ENCODE data around the gene PADI3.
"Not testable (repeated sequence)": the region's sequence is repeated elsewhere in the genome, so short reads cannot be mapped to it uniquely, and the experiment has no call there.

Gene PADI3

DNA sequence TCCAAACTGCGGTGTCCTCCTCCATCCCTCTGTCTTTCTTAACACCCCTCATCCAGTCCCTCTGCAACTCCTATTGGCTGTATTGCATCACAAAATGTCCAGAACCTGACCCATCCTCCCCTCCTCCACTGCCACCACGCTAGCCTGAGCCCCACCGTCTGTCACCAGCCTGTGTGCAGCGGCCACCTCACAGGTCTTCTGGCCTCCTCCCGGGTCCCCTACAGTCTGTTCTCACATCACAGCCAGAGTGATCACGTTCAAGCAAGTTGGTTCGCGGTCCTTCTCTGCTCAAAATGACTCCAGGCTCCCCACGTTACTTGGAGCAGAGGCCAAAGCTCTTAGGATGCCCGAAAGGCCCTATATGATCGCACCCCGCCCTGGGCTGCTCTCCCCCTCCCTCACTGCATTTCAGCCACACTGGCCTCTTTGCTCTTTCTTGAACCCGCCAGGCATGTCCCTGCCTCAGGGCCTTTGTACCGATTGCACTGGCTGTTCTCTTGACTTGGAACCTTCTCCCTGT, 56.7 kb downstream of the PADI3 start:
- DNase-seq (ENCODE audit: low spot score): no peak

DNA sequence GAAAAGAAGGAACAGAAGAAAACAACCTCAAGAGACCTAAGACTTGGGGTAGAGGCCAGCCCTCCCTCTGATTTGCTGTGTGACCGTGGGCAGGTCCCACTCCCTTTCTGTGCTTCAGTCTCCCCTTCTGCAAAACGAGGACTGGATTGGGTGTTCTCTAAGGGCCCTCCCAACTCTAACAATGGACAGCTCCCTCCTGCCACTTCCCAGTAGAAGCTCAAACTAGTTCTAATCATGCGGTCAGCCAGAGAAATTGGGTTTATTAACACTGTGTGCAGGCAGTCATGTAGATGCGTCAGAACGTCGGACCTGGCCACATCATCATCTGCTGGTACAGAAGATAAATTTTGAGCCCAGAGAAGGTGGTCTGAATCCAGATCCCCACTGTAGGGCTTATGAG, 57.5 kb downstream of the PADI3 start:
- DNase-seq (ENCODE audit: low spot score): no peak

DNA sequence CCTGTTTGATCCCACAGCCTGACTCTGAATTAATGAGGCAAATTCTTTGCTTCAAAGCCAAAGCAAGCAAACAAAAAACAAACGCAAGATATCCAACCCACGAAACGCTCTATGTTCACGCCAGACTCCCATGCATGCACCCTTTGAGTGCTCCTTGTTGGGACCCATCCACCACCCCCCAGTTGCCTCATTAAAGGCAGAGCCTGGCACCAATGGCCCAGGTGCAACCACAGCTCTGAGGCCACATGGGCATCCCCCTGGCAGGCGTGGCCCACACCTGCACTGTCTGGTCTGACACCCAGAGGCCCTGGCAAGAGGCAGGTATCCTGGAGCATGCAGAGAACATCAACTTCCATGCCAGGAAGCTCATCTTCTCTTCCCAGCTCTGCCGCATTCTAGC, 58.0 kb downstream of the PADI3 start:
- no peak for DNase-seq (ENCODE audit: low spot score)

DNA sequence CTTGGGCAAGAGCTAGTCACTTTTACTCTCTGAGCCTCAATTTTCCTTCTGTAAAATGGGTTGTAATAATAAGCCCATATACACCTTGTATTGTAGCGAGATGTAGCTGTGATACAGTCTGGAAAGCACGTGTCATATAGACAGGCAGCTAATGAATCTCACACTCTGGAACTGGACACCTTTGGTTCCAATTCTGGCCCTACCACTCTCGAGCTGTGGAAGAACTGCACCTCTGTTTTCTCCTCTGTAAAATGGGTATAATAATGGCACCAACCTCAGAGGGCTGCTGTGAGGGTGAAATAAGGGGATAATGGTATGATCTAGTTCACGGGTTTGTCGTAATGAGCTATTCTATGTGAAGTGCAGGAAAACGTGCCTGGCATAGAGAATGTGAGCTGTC, 58.4 kb downstream of the PADI3 start:
- no peak for DNase-seq (ENCODE audit: low spot score)

DNA sequence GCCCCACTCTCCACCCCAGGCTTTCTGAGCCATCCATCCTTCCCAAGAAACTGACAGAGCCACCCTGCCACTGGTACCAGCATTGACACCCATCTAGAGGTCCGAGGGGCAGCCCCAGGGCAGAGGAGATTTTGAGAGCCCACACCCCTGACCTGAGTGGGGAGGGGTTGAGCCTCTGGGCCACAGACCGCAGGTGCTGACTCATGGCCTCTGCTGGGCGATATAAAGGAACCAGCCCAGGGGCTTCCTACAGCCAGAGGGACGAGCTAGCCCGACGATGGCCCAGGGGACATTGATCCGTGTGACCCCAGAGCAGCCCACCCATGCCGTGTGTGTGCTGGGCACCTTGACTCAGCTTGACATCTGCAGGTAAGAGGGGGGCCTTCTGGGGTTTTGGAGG, 59.0 kb downstream of the PADI3 start, which contains the start of gene PADI4:
TSS of gene PADI4 (plus strand) at position 252 of the 400 bp plus-strand sequence. CDS start at position 278, 26 bp downstream.
- no peak for DNase-seq (ENCODE audit: low spot score)

DNA sequence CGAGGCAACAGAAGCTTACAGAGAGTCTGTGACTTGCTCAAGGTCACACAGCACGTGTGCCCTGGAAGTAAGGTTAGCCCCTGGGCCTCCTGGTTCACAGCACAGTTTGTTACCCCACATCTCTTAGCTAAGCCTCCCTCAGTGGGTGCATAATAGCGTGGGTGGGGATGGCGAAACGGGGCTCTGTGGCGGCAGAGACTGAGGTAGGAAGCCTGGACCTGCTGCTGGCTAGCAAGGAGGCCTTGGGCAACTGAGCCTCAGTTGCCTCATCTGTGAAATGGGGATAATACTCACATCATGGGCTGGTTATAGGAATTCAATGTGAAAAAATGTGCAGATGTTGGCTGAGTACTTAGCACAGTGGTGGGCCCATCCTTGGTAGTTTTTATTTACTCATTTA, 59.7 kb downstream of the PADI3 start:
- DNase-seq (ENCODE audit: low spot score): no peak

DNA sequence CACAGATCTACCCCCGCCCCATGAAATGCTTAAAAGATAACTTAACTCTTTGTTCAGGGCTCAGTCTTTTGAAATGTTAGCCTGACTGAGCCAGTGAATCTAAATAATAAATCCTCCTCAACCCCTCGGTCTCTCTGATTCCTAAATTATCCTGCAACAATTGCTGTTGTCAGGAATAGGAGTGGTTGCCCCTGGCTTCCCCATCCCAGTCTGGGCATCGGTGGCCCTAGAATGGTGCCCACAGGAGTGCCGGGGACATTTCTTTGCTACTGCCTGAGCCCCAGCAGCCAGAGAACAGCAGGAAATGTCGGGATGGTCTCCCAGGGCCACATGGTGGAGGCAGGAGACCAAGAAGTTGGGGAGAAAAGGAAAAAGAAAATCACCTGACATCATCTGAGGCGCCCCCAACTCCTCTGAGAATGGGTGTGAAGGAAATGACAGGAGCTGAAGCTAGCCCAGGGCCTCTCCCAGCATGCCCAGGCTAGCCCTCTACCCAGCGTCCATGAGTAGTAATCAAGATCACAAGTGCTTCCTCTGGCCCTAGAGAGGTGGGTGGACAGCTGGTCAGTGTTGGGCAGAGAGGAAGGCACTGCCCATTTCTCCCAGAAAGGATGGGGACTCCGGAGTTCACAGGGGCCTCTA, 60.6 kb downstream of the PADI3 start:
- DNase-seq (ENCODE audit: low spot score): no peak

DNA sequence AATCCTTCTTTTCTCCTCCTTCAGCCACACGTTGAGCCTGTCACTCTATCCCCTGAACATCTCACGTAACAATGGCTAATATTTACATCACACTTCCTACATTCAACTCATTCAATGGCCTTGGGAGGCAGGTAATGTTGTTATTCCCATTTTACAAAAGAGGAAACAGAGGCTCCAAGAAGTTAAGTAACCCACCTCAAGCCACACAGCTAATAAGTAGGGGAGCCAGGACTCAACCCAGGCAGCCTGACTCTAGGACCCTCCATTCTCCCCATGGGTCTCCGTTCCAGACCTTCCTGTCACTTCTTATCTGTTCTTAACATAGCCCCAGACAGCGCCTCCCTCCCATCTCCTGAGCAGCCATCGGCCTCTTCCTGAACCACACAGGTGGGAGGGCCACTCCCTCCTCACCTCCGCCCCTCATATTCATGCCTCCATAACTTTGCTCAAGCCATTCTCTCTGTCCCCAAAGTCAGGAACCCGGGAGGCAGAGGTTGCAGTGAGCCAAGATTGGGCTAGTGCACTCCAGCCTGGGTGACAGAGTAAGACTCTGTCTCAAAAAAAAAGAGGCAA, 61.3 kb downstream of the PADI3 start:
- DNase-seq (ENCODE audit: low spot score): no peak

DNA sequence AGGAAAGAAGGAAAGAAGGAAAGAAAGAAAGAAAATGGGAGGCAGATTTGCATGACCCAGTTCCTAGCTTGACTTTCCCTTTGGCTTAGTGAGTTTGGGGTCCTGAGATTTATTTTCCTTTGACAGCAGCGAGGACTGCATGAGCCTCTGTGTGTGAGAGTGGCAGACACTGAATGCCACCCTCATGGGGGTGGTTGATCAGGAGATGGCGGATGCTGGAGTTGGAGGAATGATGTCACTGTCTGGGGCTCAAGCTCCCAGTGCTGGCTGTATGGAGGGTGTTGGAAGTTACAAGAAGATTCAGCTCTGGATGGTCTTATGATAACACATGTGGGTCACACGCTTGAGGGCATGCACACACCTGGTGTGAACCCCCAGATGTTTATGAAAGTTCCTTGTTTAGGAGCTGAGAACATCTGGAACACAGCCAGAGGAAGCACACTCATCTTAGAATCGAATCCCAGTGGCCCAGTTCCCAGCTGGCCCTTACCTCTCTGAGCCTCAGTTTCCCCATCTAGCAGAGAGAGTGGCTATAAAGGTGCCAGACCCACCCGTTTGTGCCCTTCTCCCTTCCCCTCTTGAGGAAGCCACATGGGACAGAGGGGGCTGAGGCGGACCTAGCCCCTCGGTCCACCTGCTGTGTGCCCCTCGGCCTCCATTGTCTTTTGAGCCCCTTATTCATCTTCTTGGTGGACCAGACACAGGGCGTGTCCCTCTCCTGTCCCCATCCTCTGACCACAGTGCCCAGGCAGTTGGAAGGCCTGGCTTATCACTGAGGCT, 64.8 kb downstream of the PADI3 start:
- no peak for DNase-seq (ENCODE audit: low spot score)

DNA sequence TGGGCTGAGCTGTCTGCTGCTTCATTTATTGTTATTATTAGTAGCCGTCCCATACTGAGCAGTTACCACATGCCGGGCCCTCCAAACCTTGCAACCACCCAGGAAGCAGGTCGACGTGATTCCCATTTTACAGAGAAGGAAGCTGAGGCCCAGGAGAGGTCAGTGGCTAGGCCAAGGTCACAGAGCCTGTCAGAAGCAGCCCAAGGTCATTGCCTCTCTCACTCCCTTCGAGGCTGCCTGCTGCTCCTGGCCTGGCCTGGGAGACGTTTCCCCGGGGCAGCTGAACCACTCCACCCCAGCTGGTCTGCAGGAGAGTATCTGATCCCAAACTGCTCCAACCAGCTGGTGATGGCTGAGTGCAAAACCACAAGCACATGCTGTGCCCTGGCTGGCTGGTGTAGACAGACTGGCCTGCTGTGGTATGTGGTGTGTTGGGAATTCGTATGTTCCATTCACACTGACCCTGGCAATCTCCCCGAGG, 65.6 kb downstream of the PADI3 start:
- no peak for DNase-seq (ENCODE audit: low spot score)

DNA sequence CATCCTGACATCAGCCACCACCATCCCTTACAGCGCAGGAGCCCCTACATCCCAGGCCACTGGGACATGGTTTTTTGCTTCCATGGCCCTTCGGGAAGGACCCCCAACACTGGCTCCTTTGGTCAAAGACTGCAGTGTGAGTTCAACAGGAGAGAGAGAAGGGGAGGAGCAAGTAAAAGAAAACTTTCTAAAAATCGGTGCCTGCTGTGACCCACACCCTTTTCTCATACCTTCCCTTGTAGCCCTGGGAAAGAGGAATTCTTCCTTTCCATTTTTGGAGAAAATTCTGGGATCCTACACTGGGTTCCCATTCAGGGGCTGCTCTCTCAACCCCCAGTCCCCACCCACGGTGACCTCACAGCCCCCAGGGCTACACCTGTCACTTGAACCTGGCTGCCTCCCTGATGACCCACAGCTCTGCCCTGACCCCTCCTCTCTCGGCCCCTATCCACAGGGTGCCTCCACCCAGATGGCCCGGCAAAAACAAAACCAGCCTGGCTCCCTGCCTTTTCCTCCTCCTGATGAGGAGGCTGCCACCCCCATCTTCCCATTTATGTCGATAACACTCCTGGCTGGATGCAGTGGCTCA, 66.7 kb downstream of the PADI3 start:
- no peak for DNase-seq (ENCODE audit: low spot score)

DNA sequence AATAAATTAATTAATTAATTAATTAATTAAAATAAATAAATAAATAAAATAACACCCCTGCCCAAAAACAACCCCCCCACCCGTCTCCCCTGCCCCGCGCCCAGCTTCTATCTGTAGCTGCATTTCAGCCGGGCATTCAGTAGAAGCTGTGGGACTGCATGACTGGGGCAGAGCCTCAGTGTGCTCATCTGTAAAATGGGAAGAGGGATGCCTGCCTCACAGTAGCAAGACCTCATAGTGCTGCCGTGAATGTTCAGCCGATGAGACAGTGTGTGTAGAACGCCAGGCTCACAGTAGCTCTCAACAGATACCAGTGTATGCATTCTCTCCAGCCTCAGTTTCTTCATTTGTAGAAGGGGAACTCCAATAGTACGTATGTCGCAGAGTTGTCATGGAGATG, 67.8 kb downstream of the PADI3 start:
- DNase-seq (ENCODE audit: low spot score): no peak

DNA sequence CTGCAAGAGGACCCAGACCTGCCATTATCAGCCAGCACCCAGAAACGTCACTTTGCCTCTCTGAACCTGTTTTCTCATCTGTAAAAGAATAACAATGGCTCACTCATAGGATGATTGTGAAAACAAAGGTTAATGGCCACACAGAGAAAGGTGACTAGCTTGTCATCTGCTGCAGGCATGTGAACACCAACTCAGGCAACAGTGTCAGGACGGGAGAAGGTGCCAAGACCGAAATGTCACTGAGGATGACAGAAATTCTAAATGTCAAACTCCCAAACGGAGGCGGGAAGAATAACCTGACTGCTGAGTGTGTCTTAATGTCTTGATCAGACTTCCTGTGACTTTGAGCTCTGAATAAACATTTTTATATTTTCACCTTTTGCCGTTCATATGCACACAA, 69.4 kb downstream of the PADI3 start:
- DNase-seq (ENCODE audit: low spot score): no peak

DNA sequence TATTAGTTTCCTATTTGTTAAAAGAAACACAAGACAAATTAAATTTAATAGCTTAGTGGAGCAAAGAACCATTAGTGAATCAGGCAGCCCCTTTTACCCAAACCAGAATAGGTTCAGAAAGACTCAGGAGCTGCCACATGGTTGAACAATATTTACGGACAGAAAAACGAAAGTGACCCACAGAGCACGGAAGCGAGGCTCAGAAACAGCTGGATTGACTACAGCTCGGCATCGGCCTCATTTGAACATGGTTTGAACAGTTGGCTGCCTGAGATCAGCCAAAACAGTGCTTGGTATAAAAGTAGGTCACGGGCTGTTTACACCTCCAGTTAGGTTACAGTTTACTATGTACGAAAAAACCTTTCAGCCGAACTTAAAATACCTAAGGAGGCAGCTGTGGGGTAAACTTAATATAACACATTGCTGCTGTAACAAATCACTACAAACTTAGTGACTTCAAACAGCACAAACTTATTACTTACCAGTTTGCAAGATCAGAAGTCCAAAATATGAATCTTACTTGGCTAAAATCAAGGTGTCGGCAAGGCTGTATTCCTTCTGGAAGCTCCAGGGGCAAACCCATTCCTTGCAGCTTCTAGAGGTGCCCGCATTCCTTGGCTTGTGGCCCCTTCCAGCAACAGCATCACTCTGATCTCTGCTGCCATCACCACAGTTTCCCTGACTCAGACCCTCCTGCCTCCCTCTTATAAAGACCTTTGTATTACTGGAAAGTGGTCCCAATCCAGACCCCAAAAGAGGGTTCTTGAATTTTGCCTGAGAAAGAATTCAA, 70.9 kb downstream of the PADI3 start:
- no peak for DNase-seq (ENCODE audit: low spot score)

DNA sequence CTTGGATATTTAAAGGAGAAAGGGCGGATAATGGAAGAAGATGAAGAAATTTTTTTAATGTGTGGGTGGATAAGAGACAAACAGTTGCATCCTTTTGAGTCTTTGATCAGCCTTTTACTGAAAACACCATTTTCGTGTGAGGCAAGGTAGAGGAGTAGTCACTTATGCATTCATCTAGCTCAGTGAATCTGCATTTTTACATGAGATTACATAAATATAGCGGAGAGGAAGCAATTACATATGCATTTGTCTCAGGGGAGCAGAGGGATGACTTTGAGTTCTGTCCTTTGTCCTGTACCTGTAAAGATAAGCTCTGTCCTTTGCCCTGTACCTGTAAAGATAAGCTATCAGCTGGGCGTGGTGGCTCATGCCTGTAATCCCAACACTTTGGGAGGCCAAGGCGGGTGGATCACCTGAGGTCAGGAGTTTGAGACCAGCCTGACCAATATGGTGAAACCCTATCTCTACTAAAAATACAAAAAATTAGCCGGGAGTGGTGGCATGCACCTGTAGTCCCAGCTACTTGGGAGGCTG, 73.0 kb downstream of the PADI3 start:
- not testable (repeated sequence) for DNase-seq (ENCODE audit: low spot score)

DNA sequence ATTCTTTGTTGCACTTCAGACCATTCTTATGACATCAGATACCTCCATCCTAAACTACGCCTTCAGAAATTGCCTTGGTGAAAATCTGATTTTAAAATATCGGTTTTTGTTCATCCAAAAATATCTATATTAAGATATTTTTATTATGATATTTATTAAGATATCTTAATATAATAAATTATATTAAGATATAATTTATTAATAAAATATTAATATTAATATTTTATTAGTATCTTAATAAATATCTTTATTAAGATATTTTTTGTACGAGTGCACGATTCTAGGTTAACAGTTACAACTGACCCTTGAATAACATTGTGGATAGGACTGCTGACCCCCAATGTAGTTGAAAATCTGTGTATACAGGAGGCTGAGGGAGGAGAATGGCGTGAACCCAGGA, 80.0 kb downstream of the PADI3 start:
- DNase-seq (ENCODE audit: low spot score): no peak

DNA sequence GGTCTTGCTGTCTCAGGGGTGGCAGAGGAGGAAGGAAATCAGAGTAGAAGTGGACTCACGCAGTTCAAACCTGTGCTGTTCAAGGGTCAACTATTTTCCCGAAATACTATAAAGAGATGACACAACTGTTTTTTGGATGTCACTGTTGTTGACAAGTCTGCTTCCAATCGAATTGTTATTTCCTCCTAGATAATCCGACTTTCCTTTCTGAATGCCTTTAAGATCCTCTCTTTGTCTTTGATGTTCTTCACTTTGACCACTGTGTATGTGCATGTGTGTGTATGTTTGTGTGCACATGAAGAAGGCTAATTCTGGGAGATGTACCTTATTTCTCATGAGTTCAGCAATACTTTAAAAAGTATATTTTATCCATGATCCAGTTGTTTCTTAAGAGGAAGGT, 80.7 kb downstream of the PADI3 start:
- DNase-seq (ENCODE audit: low spot score): no peak

DNA sequence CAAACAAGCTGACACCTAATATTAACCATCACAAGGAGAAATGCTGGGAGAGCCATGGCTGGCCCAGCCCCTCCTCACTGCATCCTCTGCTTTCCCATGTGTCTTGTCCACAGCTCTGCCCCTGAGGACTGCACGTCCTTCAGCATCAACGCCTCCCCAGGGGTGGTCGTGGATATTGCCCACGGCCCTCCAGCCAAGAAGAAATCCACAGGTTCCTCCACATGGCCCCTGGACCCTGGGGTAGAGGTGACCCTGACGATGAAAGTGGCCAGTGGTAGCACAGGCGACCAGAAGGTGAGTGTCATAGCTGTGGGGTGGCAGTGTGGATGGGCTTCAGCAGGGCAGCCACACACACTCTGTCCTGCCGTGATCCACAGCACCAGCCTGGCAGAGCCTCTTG, 82.0 kb downstream of the PADI3 start:
- no peak for DNase-seq (ENCODE audit: low spot score)

DNA sequence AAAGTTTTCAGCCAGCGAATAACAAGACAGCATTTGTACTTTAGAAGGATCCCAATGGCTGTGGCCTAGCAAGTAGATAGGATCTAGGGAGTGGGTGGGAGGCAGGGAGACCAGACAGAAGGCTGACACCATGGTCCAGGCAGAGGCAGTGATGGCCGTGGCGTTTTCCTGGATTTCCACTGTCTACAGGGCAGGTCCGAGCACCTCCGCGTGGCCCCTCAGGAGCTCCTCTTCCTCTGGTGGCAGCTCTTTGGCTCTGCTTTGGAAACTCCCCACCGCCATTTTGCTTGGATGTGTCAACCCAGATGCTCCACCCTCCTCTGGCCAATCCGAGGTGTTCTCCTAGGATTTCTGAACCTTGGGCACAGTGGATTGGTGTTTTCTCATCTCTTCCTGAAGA, 84.2 kb downstream of the PADI3 start:
- DNase-seq (ENCODE audit: low spot score): no peak
